ENCODE measurements around the gene ARMC9. TPM values are rescaled to one million over a fixed set of nuclear protein-coding genes. Genes with fewer than 3 reads are reported as not detected.

The ARMC9 gene
- total RNA-seq, 1 donor, result 189 TPM

DNA sequence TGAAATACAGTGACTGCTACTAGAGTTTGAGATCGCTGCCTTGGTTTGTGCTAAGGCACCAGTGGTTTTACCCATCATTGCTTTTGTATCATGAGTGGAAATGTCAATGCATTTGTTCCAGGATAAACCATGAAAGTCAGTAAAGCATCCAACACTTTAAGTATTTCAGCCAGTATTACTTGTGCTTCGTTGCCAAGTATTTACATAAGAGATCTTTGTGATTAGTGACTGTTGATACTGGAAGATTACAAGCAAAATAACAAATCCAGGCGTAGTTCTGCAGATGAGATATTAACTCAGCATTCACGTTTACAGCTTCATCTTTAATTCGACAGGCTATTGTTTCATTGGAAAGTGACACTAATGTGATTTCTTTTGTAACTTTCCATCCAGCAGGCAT lies 106.8 kb downstream of the ARMC9 start:
- H3K4me3 ChIP-seq (ENCODE audit: low read depth, low read length), result no peak overlapping the region
- no peak for DNase-seq (ENCODE audit: low read depth)
- TF ChIP-seq, protein P1, sequence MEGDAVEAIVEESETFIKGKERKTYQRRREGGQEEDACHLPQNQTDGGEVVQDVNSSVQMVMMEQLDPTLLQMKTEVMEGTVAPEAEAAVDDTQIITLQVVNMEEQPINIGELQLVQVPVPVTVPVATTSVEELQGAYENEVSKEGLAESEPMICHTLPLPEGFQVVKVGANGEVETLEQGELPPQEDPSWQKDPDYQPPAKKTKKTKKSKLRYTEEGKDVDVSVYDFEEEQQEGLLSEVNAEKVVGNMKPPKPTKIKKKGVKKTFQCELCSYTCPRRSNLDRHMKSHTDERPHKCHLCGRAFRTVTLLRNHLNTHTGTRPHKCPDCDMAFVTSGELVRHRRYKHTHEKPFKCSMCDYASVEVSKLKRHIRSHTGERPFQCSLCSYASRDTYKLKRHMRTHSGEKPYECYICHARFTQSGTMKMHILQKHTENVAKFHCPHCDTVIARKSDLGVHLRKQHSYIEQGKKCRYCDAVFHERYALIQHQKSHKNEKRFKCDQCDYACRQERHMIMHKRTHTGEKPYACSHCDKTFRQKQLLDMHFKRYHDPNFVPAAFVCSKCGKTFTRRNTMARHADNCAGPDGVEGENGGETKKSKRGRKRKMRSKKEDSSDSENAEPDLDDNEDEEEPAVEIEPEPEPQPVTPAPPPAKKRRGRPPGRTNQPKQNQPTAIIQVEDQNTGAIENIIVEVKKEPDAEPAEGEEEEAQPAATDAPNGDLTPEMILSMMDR (IDR thresholded peaks at IDR 0.05; ENCODE audit: insufficient read depth, low read depth, low read length), result no peak

DNA sequence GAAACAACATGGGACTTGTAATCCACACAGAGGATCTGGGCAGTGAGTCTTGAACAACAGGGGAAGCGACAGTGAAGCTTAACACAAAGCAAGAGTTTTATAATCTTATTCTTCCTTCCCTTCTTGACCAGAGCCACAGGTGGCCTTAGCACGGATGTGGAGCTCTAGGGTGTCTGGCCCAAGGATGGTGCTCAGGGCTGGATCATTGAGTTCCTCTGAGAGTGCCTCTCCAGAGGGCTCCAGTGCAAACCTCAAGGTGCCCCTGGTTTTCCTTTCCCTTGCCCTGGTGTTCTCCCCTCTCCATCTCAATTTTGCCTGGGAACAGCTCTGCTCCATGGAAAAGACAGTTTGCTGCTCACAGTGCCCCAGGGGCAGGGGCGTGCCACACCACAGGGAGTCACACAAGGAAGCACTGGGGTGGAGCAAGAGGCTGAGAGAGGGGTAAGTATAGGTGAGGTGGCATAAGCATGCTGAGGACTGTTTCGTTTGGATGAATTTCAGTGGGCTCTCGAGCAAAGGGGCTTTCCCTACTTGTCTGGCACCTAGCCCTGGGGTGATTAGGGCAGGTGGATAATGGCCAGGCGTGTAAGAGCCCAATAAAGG lies 108.5 kb downstream of the ARMC9 start:
- no peak for DNase-seq (ENCODE audit: low read depth)
- H3K4me3 ChIP-seq (ENCODE audit: low read depth, low read length), result no peak overlapping the region
- TF ChIP-seq, protein P1 (IDR thresholded peaks at IDR 0.05; ENCODE audit: insufficient read depth, low read depth, low read length), result no peak

DNA sequence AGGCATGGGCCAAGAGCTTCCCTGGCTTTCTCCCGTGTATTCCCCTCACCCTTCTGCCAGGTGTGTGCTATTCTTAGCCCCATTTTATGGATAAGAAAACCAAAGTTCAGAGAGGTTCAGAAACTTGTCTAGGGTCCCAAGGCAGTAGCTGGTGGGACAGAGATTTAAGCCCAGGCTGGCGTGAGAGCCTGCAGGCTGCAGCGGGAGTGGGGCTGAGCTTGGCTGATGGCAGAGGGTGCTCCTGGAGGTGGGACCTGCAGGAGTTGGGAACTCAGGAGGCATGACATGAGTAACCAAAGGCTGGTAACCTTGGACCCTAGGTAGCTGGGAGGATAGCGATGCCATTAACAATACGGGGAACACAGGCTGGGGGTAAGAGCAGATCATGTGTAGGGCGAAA lies 109.8 kb downstream of the ARMC9 start:
- DNase-seq (ENCODE audit: low read depth), result no peak
- no peak overlapping the region for H3K4me3 ChIP-seq (ENCODE audit: low read depth, low read length)
- TF ChIP-seq, protein P1 (IDR thresholded peaks at IDR 0.05; ENCODE audit: insufficient read depth, low read depth, low read length), result no peak

DNA sequence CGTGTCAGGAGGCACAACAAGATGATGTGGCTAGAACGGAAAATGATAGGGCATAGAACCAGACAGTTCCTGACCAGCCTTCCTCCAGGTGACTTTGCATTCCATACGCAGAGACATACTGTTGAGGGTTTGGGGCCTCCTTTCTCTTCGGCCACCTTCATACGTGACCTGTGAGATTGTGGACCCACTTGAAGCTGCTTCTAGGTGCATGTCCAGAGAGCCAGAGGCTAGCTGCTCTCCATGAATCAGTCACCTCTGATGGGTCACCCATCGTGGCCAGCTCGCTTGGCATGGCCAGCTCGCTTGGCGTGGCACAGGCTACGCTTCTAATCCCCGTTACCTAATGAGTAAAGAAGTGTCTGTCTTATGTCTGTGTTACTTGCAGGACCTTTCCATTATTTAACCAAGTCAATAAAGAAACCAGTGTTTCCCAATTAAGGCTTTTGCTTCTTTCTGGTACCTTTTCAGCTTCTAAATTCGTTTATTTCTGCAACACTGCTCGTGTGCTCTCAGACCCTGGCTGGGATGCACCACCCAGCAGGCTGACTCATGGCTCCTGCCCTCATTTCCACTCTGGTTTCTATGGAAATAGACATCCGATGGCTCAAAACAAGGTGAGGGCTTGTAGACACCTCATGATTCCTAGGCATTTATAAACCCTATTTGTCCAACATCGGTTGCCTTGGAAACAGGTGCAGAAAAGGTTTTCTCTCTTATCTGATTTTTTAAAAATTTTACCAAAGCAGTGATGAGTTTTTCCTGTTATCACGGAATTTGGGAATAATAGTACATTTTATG lies 110.4 kb downstream of the ARMC9 start:
- DNase-seq (ENCODE audit: low read depth), result no peak
- H3K4me3 ChIP-seq (ENCODE audit: low read depth, low read length), result no peak overlapping the region
- TF ChIP-seq, protein P1 (IDR thresholded peaks at IDR 0.05; ENCODE audit: insufficient read depth, low read depth, low read length), result no peak

DNA sequence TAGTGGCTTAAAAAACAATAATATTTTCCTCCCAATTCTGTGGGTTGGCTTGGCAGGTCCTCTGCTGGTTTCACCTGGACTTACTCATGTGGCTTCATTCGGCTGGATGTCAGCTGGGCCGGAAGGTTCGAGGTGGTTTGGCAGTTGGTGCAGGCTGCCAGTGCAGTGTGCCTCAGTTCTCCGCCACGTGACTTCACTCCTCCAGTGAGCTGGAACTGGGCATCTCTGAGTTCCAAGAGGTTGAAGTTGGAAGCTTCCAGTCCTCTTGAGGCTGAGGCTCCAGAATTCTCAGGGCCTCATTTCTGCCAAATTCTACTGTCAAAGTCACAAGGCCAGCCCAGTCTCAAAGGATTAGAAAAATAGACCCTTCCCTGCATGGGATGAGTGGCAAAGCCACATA lies 113.6 kb downstream of the ARMC9 start:
- no peak overlapping the region for H3K4me3 ChIP-seq (ENCODE audit: low read depth, low read length)
- TF ChIP-seq, protein P1 (IDR thresholded peaks at IDR 0.05; ENCODE audit: insufficient read depth, low read depth, low read length), result no peak
- DNase-seq (ENCODE audit: low read depth), result no peak

DNA sequence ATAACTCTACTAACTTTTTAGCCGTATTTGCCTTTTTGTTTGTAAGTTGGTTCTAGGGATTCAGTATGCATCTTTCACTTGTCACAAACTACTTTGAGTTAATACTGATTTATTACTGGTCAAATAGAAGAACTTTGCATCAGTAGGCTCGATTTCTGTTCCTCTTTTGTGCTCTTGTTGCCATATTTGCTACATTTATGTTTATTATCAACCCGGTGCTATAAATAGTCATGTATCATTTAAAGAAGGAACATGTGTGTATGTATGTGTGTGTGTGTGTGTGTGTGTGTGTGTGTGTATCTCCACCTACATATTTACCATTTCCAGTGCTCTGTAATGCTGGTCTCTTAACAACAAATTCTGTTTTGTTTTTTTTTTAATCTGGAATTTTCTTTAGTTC lies 117.5 kb downstream of the ARMC9 start:
- no peak overlapping the region for H3K4me3 ChIP-seq (ENCODE audit: low read depth, low read length)
- TF ChIP-seq, protein P1 (IDR thresholded peaks at IDR 0.05; ENCODE audit: insufficient read depth, low read depth, low read length), result no peak
- DNase-seq (ENCODE audit: low read depth), result no peak

Data from fibroblast of villous mesenchyme (primary cell).